Fibroblast of skin of left biceps (primary cell): ENCODE data around the gene LMCD1.

ENCODE experiments used
- DNase-seq, 2 experiments: peaks; one replicate each; pipeline ENCODE4 v3.0.0-alpha.2; 2013; ENCODE audit warnings: low read depth in 2 of 2

The LMCD1 gene

GRCh38 chr3:8484409-8485140 lies 17.0 kb upstream of the LMCD1 start:
- DNase-seq: no peak

DNA sequence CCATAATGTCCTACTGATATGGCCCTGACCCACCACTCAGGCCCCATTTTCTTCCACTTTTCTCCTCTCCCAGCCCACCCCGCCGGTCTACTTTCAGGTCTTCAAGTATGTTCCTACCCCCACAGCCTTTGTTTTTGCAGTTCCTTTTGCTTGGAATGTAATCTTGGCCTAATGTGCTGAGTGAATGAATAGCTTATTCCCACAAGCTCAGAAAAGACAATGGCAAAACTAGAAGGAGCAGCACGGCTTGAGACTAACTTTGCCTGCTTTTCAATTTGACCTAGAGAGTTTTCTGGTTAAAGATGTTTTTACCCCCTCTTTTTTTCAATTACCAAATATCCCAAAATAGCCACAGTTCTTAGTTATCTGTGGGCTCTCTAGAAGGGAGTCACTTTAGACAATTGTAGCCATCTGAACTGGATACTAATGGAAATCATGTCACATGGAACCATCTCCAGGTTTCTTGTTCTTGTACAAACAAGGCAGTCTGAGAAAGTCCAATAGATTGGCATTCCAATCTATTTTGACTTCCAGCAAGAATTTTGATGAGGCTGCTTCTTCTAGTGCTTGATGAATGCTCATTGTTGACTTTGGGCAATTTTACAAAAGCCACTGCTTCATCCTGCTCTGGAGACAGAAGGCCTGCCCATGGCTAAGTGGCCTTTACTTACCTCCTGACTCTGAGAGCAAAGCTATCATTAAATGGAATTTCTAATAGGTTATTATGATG lies 16.3 kb upstream of the LMCD1 start:
- no peak for DNase-seq

DNA sequence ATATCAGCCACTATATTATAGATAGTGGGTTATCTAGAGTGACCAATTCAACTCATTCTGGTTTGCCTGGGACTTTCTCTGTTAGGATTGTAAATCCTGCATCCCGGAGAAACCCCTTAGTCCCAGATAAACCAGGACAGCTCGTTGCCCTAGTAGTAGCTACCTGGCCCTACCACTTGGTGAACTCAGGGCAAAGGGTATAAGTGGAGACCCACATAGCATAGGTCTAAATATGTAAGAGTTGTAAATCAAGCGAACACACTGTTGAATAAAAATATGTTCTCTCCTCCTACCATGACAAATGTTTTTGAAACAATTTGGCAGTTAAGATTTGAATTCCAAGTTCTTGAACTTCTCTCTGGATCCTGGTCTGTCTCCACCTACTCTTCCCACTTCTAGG lies 15.7 kb upstream of the LMCD1 start:
- DNase-seq: no peak

DNA sequence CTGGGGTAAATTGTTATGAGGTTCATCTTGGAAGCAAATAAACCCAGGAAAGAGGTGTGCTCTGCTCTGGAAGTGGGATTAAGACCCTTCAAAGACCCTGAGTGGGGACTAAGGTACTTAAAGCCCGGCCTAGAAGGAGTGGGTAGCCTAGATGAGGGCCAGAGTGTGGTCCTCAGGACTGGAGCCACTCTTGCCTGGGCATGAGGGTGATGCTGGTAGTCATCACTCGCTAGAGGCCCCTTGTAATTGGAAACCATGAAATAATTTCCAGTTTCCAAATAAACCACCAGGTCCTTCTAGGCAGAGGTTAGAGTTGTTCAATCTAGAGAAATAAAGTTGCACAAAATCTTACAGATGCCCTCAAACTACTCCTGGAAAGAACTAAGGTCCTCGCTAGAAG lies 15.2 kb upstream of the LMCD1 start:
- no peak for DNase-seq

- DNase-seq: no peak
Measured at GRCh38 chr3:8486936-8487335, 14.7 kb upstream of the LMCD1 start.

- no peak for DNase-seq
Measured at GRCh38 chr3:8488411-8488810, 13.2 kb upstream of the LMCD1 start.

DNA sequence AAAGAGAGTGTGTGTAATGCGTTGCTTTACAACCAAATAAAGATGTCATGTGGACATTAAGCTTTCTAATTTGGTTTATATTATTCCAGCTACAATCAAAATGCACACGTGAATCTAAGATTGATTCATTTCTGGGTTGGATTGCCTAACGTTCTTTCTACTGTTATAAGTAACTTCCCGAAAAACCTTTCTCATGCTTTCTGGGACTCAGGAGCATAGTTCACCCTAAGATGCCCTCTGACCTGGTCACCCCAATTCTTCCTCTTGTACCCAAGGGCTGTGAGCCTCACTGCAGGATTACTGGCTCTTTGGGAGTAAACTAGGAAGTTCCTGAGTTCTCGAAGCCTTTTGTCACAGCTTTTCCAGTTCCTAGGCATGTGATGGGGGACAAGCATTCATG lies 12.7 kb upstream of the LMCD1 start:
- no peak for DNase-seq

DNA sequence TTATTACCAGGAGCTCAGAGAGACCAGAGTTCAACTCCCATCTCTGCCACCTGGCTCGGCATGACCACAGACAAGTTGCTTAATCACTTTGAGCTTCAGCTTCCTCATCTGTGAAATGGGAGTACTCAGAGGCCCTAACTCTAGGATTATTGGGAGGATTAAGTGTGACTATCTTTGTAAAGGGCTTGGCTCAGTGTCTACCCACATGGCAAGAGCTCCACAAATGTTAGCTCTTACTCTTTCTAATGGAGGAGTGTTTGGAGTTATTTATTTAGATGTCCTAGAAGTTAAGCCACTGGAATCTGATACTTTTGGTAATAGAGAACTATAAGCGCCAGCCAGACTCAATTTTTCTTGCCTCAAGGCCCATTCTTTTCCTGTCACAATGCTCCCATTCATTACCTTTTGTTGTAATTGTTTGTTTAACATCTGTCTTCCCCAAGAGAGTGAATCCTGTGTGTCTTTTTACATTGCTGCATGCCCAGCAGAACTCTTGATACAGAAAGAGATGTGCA lies 12.3 kb upstream of the LMCD1 start:
- no peak for DNase-seq

GRCh38 chr3:8490079-8490552 lies 11.5 kb upstream of the LMCD1 start:
- peak; percentile 99 to 100 for DNase-seq

GRCh38 chr3:8491271-8492144 lies 10.1 kb upstream of the LMCD1 start:
- DNase-seq: peak; percentile 62 to 65

DNA sequence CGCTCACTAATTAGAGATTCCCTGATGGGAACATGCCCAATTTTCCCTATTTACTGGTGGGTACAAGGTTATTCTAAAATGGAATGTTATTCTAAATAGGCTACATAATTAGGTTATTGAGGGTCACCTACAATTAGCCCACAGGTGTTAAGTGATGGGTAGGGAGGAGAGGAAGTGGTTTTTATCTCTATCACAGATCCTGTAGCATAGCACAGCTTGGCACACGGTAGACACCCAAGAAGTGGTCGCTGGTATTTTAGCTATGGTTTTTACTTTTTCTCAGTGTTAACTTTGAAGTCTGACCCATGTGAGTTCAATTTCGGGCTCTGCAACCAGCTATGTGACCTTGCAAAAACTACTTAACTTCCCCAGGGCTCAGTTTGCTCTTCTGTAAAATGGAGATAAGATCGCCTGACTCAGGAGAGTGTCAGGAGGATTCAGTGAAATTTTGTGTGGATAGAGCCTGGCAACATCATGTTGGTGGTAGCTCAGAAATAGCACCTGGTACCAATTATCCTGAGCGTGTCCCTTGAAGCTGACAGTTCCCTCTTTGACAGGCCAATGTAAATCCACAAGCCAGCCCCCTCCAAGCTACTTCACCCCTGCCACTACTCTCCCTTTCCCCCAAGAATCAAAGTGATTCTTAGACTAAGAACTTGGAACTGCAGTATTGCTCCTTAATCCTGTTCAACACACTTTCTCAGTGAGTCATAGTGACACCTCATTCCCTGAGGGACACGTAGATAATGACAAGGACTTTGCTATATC lies 8.7 kb upstream of the LMCD1 start:
- DNase-seq: no peak

GRCh38 chr3:8493744-8494143 lies 7.9 kb upstream of the LMCD1 start:
- DNase-seq: no peak

DNA sequence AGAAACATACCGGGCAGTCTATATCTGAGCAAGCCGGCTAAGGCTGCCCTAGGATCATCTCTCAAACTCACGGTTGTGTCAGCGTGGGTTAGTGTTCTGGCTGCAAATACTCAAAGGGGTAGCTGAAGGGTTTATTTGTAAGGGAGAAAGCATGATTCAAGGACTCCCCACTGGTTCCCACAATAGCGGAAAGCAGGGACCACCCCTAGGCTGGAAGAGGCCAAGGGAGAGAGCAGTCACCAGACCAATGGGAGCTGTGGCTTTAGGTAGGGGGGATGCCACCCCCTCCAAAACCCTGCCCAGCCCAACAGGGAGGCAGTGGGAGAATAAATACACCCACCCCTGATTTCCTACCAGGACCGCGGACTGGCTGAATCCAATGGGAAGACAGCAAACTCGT lies 7.3 kb upstream of the LMCD1 start:
- no peak for DNase-seq

DNA sequence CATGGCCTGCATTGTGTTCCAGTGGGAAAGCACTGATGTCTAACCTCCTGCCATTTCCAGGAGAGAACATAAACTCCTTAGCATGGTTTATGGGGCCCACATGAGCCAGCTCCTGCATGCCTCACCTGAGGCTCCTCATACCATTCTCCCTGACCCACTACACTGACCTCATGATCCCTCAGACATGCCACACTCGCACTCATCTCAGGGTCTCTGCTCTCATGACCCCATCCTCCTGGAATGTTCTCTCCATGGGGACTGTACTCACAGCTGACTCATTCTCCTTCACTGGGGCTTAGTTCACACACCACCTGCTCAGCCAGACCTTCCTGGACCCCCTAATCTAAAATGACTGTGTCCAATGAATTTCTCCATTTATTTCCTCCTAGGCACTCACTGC lies 4.0 kb upstream of the LMCD1 start:
- no peak for DNase-seq

DNA sequence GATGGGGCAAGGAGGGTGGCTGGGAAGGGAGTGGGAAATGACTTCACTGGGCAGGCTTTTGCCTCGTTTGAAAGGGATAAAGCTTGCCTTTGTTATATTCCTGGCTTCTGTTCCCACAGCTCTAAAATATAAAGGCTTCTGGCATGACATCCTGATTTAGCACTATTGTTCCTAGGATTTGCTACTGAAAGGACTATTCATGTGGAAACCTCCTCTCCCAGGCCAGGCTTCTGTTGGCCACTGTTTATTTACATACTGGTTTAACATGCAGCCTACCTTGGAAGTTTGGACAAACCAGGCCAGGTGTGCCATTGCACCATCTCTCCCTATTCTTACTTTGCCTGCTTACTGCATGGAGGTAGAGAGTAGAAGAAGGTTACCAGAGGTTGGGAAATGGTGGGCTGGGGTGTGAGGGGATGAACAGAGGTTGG lies 2.4 kb upstream of the LMCD1 start:
- no peak for DNase-seq

- DNase-seq: no peak
Measured at GRCh38 chr3:8500319-8500988, 1.2 kb upstream of the LMCD1 start.

- DNase-seq: no peak
Measured at GRCh38 chr3:8500989-8501370, 643 bp upstream of the LMCD1 start.

DNA sequence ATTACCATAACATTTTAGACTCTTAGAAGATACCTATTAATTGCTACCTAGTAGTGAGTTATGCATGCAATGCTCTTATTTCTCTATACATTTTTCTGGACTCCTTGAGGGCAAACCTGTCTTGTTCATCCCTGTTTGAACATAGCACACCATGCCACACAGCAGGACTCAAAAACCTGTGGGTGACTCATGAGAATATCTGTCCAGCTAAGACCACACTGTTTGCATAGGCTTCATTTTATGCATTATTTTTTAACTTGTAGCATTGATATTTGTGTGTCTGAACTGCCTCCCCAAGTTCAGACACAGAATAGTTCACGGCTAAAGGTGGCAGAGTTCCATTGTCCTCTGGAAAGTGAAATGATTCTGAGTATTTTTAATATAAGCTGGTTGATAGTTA lies 1.8 kb downstream of the LMCD1 start:
- DNase-seq: no peak

GRCh38 chr3:8503871-8504610 lies 2.4 kb downstream of the LMCD1 start:
- DNase-seq: no peak

DNA sequence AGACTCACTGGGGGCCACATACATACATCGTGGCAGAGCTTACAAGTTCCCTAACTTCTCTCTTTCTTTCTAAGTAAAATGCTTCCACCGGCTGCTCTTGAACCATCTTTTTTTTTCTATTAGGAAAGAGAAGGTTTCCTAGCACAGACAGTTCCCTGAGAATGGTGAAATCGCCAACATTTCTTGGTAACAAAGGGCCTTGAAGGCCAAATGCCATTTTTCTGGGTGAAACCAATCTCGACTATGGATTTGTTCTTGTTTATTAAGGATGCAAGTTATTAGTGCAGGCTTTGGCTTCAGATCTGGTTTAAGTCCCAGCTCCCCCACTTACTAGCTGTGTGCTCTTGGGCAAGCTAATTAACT lies 3.0 kb downstream of the LMCD1 start:
- DNase-seq: no peak
